Rectal smooth muscle tissue (tissue), 1 donor: Measurements from ENCODE around the gene CCDC127.

Experiments used
- H3K27ac ChIP-seq: one replicate; pipeline ENCODE4 v1.7.0; 2013; ENCODE audit warnings: low read depth, low read length, inconsistent platforms
- H3K27me3 ChIP-seq: one replicate; pipeline ENCODE4 v1.7.0; 2013; ENCODE audit warnings: low read length; ENCODE audit not compliant: control insufficient read depth, insufficient read depth
- H3K36me3 ChIP-seq: one replicate; pipeline ENCODE4 v1.7.0; 2013; ENCODE audit warnings: low read length; ENCODE audit not compliant: control insufficient read depth, insufficient read depth
- H3K4me1 ChIP-seq: one replicate; pipeline ENCODE4 v1.7.0; 2013; ENCODE audit warnings: low read length; ENCODE audit not compliant: control insufficient read depth, insufficient read depth
- H3K4me3 ChIP-seq: one replicate; pipeline ENCODE4 v1.7.0; 2013; ENCODE audit warnings: low read length
- H3K9ac ChIP-seq: one replicate; pipeline ENCODE4 v1.7.0; 2013; ENCODE audit warnings: low read length

The CCDC127 gene

GRCh38 chr5:152077-152476 lies 65.9 kb downstream of the CCDC127 start:
- Histone ChIP-seq H3K4me1 (no peaks in the 10 kb centered on the region), H3K27me3 (no peaks in the 10 kb centered on the region), H3K27ac (no peak overlapping the region), H3K36me3 (no peaks in the 10 kb centered on the region), H3K4me3 (no peak overlapping the region), H3K9ac (no peak overlapping the region)

DNA sequence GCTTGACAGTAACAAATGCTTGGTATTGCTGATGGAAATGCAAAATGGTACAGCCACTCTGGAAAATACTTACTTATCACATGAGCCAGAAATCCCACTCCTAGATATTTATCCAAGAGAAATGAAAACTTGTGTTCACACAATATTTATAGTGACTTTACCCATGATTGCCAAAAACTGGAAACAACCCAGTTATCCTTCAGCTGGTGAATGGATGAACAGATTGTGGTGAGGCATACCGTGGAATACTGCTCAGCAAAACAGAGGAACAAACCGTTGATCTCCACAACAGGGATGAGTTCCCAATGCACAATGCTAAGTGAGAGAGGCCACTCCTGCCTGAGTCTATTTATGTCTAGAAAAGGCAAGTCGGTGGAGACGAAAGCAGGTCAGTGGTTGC lies 67.2 kb downstream of the CCDC127 start:
- Histone ChIP-seq H3K27me3 (no peaks in the 10 kb centered on the region), H3K9ac (no peak overlapping the region), H3K27ac (no peak overlapping the region), H3K4me3 (no peak overlapping the region), H3K36me3 (no peaks in the 10 kb centered on the region), H3K4me1 (no peaks in the 10 kb centered on the region)

- H3K27me3 ChIP-seq: no peaks in the 10 kb centered on the region
- no peaks in the 10 kb centered on the region for H3K36me3 ChIP-seq
- no peak overlapping the region for H3K9ac ChIP-seq
- H3K27ac ChIP-seq: no peak overlapping the region
- no peak overlapping the region for H3K4me3 ChIP-seq
- H3K4me1 ChIP-seq: no peaks in the 10 kb centered on the region
Observed at GRCh38 chr5:149745-150485, 68.0 kb downstream of the CCDC127 start.

DNA sequence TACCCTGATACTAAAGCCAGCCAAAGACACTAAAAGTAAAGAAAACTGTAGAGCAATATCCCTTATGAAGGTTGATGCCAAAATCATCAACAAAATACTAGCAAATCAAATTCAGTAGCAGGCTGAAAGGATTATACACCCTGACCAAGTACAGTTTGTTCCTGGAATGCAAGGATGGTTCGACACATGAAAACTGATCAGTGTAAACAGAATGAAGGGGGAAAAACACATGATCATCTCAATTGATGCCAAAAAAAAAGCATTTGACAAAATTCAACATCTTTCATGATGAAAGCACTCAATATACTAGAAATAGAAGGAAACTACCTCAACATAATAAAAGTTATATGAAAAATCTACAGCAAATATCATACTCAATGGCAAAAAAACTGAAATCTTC lies 70.2 kb downstream of the CCDC127 start:
- no peak overlapping the region for H3K9ac ChIP-seq
- no peaks in the 10 kb centered on the region for H3K36me3 ChIP-seq
- no peaks in the 10 kb centered on the region for H3K4me1 ChIP-seq
- no peaks in the 10 kb centered on the region for H3K27me3 ChIP-seq
- no peak overlapping the region for H3K27ac ChIP-seq
- H3K4me3 ChIP-seq: no peak overlapping the region
